SJCRH30 (cell line): ENCODE results near the gene TESMIN. TPM values are rescaled to one million over a fixed set of nuclear protein-coding genes. Genes with fewer than 3 reads are reported as not detected.

Experiments used
- DNase-seq, 2 experiments: peaks; one replicate each; pipeline ENCODE4 v3.0.0-alpha.2; 2015 to 2020
- H3K27ac ChIP-seq: fragments of 250-450 bp; sonication (Bioruptor Pico); 2 replicates; pipeline ENCODE4 v1.5.1; 2020; ENCODE audit warnings: mild to moderate bottlenecking, moderate library complexity
- H3K27me3 ChIP-seq: fragments of 250-450 bp; sonication (Bioruptor Pico); 2 replicates; pipeline ENCODE4 v1.5.1; 2020; ENCODE audit warnings: mild to moderate bottlenecking, moderate library complexity
- H3K36me3 ChIP-seq: fragments of 250-450 bp; sonication (Bioruptor Pico); 2 replicates; pipeline ENCODE4 v1.5.1; 2020; ENCODE audit warnings: mild to moderate bottlenecking, moderate library complexity
- H3K4me1 ChIP-seq: fragments of 250-450 bp; sonication (Bioruptor Pico); 2 replicates; pipeline ENCODE4 v1.5.1; 2020; ENCODE audit warnings: mild to moderate bottlenecking, moderate library complexity
- H3K4me3 ChIP-seq: fragments of 250-450 bp; sonication (Bioruptor Pico); 2 replicates; pipeline ENCODE4 v1.5.1; 2020; ENCODE audit warnings: mild to moderate bottlenecking, moderate library complexity
- H3K9me3 ChIP-seq: fragments of 250-450 bp; sonication (Bioruptor Pico); replicated peaks from 2 replicates; pipeline ENCODE4 v1.5.1; 2020; ENCODE audit warnings: mild to moderate bottlenecking, moderate library complexity
- total RNA-seq: library from RNA; depleted of rRNA; stranded (reverse); fragments of >200 nt; shearing (Covaris generic); gene quantifications from 2 replicates; pipeline ENCODE4 v1.2.3, GENCODE V29; 2014

The TESMIN gene
- total RNA-seq, 1 experiment from 2014 or later = not detected

- Histone ChIP-seq H3K4me3 (no peak overlapping the region), H3K27ac (no peak overlapping the region), H3K9me3 (no peaks in the 10 kb centered on the region), H3K4me1 (no peaks in the 10 kb centered on the region), H3K27me3 (no peaks in the 10 kb centered on the region), H3K36me3 (no peaks in the 10 kb centered on the region)
- no peak for DNase-seq
Measured at GRCh38 chr11:68670208-68670992, 80.9 kb downstream of the TESMIN start.

- DNase-seq = no peak
Measured at GRCh38 chr11:68669301-68670090, 81.8 kb downstream of the TESMIN start.

GRCh38 chr11:68667511-68668500 lies 83.5 kb downstream of the TESMIN start:
- no peaks in the 10 kb centered on the region for H3K36me3 ChIP-seq
- no peaks in the 10 kb centered on the region for H3K4me1 ChIP-seq
- no peak overlapping the region for H3K4me3 ChIP-seq
- H3K27ac ChIP-seq = no peak overlapping the region
- DNase-seq = no peak
- no peaks in the 10 kb centered on the region for H3K27me3 ChIP-seq
- 0 out of 2 replicates have a peak, but pooled peaks cover 2% of the 10 kb centered on the region for H3K9me3 ChIP-seq

More at GRCh38 chr11:68669301-68670090, 81.8 kb downstream of the TESMIN start:
- Histone ChIP-seq H3K27me3 (no peaks in the 10 kb centered on the region), H3K4me3 (no peak overlapping the region), H3K4me1 (no peaks in the 10 kb centered on the region), H3K36me3 (no peaks in the 10 kb centered on the region), H3K27ac (no peak overlapping the region), H3K9me3 (no peaks in the 10 kb centered on the region)

GRCh38 chr11:68666849-68667248 lies 84.5 kb downstream of the TESMIN start:
- no peaks in the 10 kb centered on the region for H3K36me3 ChIP-seq
- H3K9me3 ChIP-seq = 0 out of 2 replicates have a peak, but pooled peaks cover 2% of the 10 kb centered on the region
- H3K4me1 ChIP-seq = no peaks in the 10 kb centered on the region
- H3K4me3 ChIP-seq = no peak overlapping the region
- H3K27ac ChIP-seq = no peak overlapping the region
- DNase-seq = no peak
- H3K27me3 ChIP-seq = no peaks in the 10 kb centered on the region

GRCh38 chr11:68665436-68665835 lies 85.9 kb downstream of the TESMIN start:
- no peak for DNase-seq
- Histone ChIP-seq H3K4me3 (no peak overlapping the region), H3K27me3 (no peaks in the 10 kb centered on the region), H3K36me3 (no peaks in the 10 kb centered on the region), H3K4me1 (no peaks in the 10 kb centered on the region), H3K27ac (no peak overlapping the region), H3K9me3 (0 out of 2 replicates have a peak, but pooled peaks cover 2% of the 10 kb centered on the region)

- Histone ChIP-seq H3K36me3 (no peaks in the 10 kb centered on the region), H3K27ac (no peak overlapping the region), H3K4me3 (no peak overlapping the region), H3K27me3 (no peaks in the 10 kb centered on the region), H3K9me3 (0 out of 2 replicates have a peak, but pooled peaks cover 2% of the 10 kb centered on the region), H3K4me1 (no peaks in the 10 kb centered on the region)
- no peak for DNase-seq
Measured at GRCh38 chr11:68664906-68665305, 86.4 kb downstream of the TESMIN start.

GRCh38 chr11:68664141-68664540 lies 87.2 kb downstream of the TESMIN start:
- Histone ChIP-seq H3K4me1 (peaks cover 3% of the 10 kb centered on the region; the same call in 1 of the 2 replicates), H3K9me3 (0 out of 2 replicates have a peak, but pooled peaks cover 2% of the 10 kb centered on the region), H3K27ac (no peak overlapping the region), H3K4me3 (no peak overlapping the region), H3K27me3 (no peaks in the 10 kb centered on the region), H3K36me3 (no peaks in the 10 kb centered on the region)
- DNase-seq = no peak

GRCh38 chr11:68663482-68664010 lies 87.8 kb downstream of the TESMIN start:
- DNase-seq = no peak
- H3K27ac ChIP-seq = no peak overlapping the region
- no peaks in the 10 kb centered on the region for H3K36me3 ChIP-seq
- H3K27me3 ChIP-seq = no peaks in the 10 kb centered on the region
- H3K4me3 ChIP-seq = no peak overlapping the region
- peaks cover 8% of the 10 kb centered on the region; the same call in 1 of the 2 replicates for H3K4me1 ChIP-seq
- H3K9me3 ChIP-seq = 0 out of 2 replicates have a peak, but pooled peaks cover 2% of the 10 kb centered on the region

- H3K4me1 ChIP-seq = peaks cover 8% of the 10 kb centered on the region; the same call in 1 of the 2 replicates
- H3K9me3 ChIP-seq = 0 out of 2 replicates have a peak, but pooled peaks cover 2% of the 10 kb centered on the region
- DNase-seq = no peak
- H3K4me3 ChIP-seq = no peak overlapping the region
- no peaks in the 10 kb centered on the region for H3K27me3 ChIP-seq
- no peaks in the 10 kb centered on the region for H3K36me3 ChIP-seq
- H3K27ac ChIP-seq = no peak overlapping the region
Measured at GRCh38 chr11:68661697-68662603, 89.4 kb downstream of the TESMIN start.

- H3K27me3 ChIP-seq = no peaks in the 10 kb centered on the region
- peaks cover 8% of the 10 kb centered on the region; the same call in 1 of the 2 replicates for H3K4me1 ChIP-seq
- no peak for DNase-seq
- H3K36me3 ChIP-seq = no peaks in the 10 kb centered on the region
- no peak overlapping the region for H3K4me3 ChIP-seq
- H3K9me3 ChIP-seq = 0 out of 2 replicates have a peak, but pooled peaks cover 2% of the 10 kb centered on the region
- H3K27ac ChIP-seq = no peak overlapping the region
Measured at GRCh38 chr11:68661014-68661413, 90.3 kb downstream of the TESMIN start.

GRCh38 chr11:68660066-68660810 lies 91.1 kb downstream of the TESMIN start:
- H3K4me1 ChIP-seq = peaks cover 8% of the 10 kb centered on the region; the same call in 1 of the 2 replicates
- H3K4me3 ChIP-seq = no peak overlapping the region
- 0 out of 2 replicates have a peak, but pooled peaks cover 2% of the 10 kb centered on the region for H3K9me3 ChIP-seq
- H3K27ac ChIP-seq = no peak overlapping the region
- no peaks in the 10 kb centered on the region for H3K27me3 ChIP-seq
- H3K36me3 ChIP-seq = no peaks in the 10 kb centered on the region
- no peak for DNase-seq

GRCh38 chr11:68659158-68659921 lies 92.0 kb downstream of the TESMIN start:
- peak; percentile 83 to 87 for DNase-seq
- Histone ChIP-seq H3K9me3 (0 out of 2 replicates have a peak, but pooled peaks cover 2% of the 10 kb centered on the region), H3K36me3 (no peaks in the 10 kb centered on the region), H3K4me1 (peaks cover 8% of the 10 kb centered on the region; the same call in 1 of the 2 replicates), H3K4me3 (no peak overlapping the region), H3K27me3 (no peaks in the 10 kb centered on the region), H3K27ac (no peak overlapping the region)
